PC-9 (cell line): ENCODE measurements around the gene KATNBL1. TPM values are rescaled to one million over a fixed set of nuclear protein-coding genes. Genes with fewer than 3 reads are reported as not detected.

Experiments
- BruUV-seq: library from RNA; stranded (reverse); fragments of 400-500 nt; replicated peaks from 2 replicates; lab custom pipeline; 2021; lab: Mats Ljungman, UMichigan
- CTCF ChIA-PET: fragments of 300-600 bp; sonication (Branson Sonifier 250); formaldehyde crosslinking; loops from one replicate; lab custom pipeline; 2022; ENCODE audit warnings: antibody characterized with exemption; lab: Charles Lee
- POLR2A ChIA-PET: fragments of 300-600 bp; sonication (Branson Sonifier 250); formaldehyde crosslinking; loops from one replicate; lab custom pipeline; 2022; ENCODE audit warnings: antibody characterized with exemption; ENCODE audit not compliant: unreplicated experiment; lab: Charles Lee
- DNase-seq, 2 experiments: peaks; one replicate each; pipeline versions ENCODE4 v3.0.0 to v3.0.0-alpha.2; 2015 to 2022; ENCODE audit warnings: mixed read lengths in 1 of 2
- H2AFZ ChIP-seq: fragments of 200-600 bp; sonication (generic); 2 replicates; pipeline ENCODE4 v1.8.1; 2017; ENCODE audit warnings: antibody characterized with exemption
- H3F3A ChIP-seq: fragments of 200-600 bp; sonication (generic); 2 replicates; pipeline ENCODE4 v1.8.1; 2017; ENCODE audit warnings: antibody characterized with exemption, mild to moderate bottlenecking, low read depth; ENCODE audit not compliant: insufficient read depth
- H3K27ac ChIP-seq: fragments of 200-600 bp; sonication (generic); 2 replicates; pipeline ENCODE4 v1.6.1; 2016; ENCODE audit warnings: mixed run types
- H3K27me3 ChIP-seq: fragments of 200-600 bp; sonication (generic); 2 replicates; pipeline ENCODE4 v1.6.1; 2016; ENCODE audit warnings: low read depth, mixed run types; ENCODE audit not compliant: insufficient read depth
- H3K36me3 ChIP-seq: fragments of 200-600 bp; sonication (generic); 2 replicates; pipeline ENCODE4 v1.6.1; 2016; ENCODE audit warnings: low read depth, mixed run types
- H3K4me1 ChIP-seq: fragments of 200-600 bp; sonication (generic); replicated peaks from 2 replicates; pipeline ENCODE4 v1.6.1; 2016; ENCODE audit warnings: mixed run types; ENCODE audit not compliant: insufficient read depth
- H3K4me2 ChIP-seq: fragments of 200-600 bp; sonication (generic); 2 replicates; pipeline ENCODE4 v1.6.1; 2017; ENCODE audit warnings: mixed run types
- H3K4me3 ChIP-seq: fragments of 200-600 bp; sonication (generic); 2 replicates; pipeline ENCODE4 v1.6.1; 2016; ENCODE audit warnings: mixed run types
- H3K79me2 ChIP-seq: fragments of 200-600 bp; sonication (generic); 2 replicates; pipeline ENCODE4 v1.6.1; 2017; ENCODE audit warnings: low read depth, mixed run types
- H3K9me2 ChIP-seq: fragments of 200-600 bp; sonication (generic); 2 replicates; pipeline ENCODE4 v1.8.1; 2017; ENCODE audit warnings: mild to moderate bottlenecking; ENCODE audit not compliant: insufficient read depth
- H3K9me3 ChIP-seq: fragments of 200-600 bp; sonication (generic); 2 replicates; pipeline ENCODE4 v1.8.1; 2016; ENCODE audit warnings: low read depth; ENCODE audit not compliant: insufficient read depth
- H4K20me1 ChIP-seq: fragments of 200-600 bp; sonication (generic); 2 replicates; pipeline ENCODE4 v1.8.1; 2017; ENCODE audit not compliant: insufficient read depth
- EZH2 ChIP-seq: fragments of 200-600 bp; sonication (generic); IDR thresholded peaks from 2 replicates; pipeline ENCODE4 v1.8.0; 2017; ENCODE audit warnings: antibody characterized with exemption, low read depth
- intact Hi-C: fragments of 100-400 bp; cut with micrococcal nuclease; formaldehyde crosslinking; loops from one replicate; pipeline ENCODE4 v1.10.0; 2022; ENCODE audit not compliant: unreplicated experiment
- total RNA-seq: library from RNA; stranded (reverse); gene quantifications from 2 replicates; pipeline ENCODE4 v1.2.3, GENCODE V29; 2021
- TF ChIP-seq, protein P1 (sequence below): fragments of 200-600 bp; sonication (generic); conservative IDR thresholded peaks from 2 replicates; pipeline ENCODE4 v1.6.1; 2017; ENCODE audit warnings: mixed run types, antibody characterized with exemption, mild to moderate bottlenecking, moderate library complexity

Gene KATNBL1
- total RNA-seq, 1 experiment from 2014 or later: 40.7 TPM

DNA sequence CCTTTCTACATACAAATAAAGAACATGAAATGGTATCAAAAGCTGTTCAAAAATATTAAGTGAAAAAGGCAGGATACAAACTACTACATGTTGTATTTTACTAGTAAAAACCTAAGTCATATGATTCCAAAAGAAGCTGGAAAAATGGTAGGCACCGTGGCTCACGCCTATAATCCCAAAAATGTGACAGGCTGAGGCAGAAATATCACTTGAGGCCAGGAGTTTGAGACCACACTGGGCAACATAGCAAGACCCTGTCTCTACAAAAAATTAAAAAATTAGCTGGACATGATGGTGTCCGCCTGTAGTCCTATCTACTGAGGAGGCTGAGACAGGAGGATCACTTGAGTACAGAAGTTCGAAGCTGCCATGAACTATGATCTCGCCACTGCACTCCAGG lies 110.0 kb downstream of the KATNBL1 start:
- intact Hi-C loops: loop anchor here (2.0 to 10.0 kb wide), 3 partner anchors 111 to 825 kb away; partner anchors contain the start of genes KATNBL1 and SLC12A6
- H3K4me2 ChIP-seq: no peak overlapping the region; the same call in 1 of the 2 replicates
- CTCF ChIA-PET: no interaction called here

More for the DNA sequence above, 110.0 kb downstream of the KATNBL1 start:
- H3K27ac ChIP-seq: no peak overlapping the region
- no TSS peak for BruUV-seq
- peaks cover 43% of the 10 kb centered on the region for H3K79me2 ChIP-seq
- TF ChIP-seq EZH2: no peak
- TF ChIP-seq, protein P1, sequence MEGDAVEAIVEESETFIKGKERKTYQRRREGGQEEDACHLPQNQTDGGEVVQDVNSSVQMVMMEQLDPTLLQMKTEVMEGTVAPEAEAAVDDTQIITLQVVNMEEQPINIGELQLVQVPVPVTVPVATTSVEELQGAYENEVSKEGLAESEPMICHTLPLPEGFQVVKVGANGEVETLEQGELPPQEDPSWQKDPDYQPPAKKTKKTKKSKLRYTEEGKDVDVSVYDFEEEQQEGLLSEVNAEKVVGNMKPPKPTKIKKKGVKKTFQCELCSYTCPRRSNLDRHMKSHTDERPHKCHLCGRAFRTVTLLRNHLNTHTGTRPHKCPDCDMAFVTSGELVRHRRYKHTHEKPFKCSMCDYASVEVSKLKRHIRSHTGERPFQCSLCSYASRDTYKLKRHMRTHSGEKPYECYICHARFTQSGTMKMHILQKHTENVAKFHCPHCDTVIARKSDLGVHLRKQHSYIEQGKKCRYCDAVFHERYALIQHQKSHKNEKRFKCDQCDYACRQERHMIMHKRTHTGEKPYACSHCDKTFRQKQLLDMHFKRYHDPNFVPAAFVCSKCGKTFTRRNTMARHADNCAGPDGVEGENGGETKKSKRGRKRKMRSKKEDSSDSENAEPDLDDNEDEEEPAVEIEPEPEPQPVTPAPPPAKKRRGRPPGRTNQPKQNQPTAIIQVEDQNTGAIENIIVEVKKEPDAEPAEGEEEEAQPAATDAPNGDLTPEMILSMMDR: no peak
- no peak overlapping the region for H2AFZ ChIP-seq
- H3K9me3 ChIP-seq: no peaks in the 10 kb centered on the region
- H4K20me1 ChIP-seq: no peaks in the 10 kb centered on the region
- H3K36me3 ChIP-seq: no peaks in the 10 kb centered on the region
- no peaks in the 10 kb centered on the region for H3K9me2 ChIP-seq
- no peak overlapping the region for H3K4me3 ChIP-seq
- POLR2A ChIA-PET: no interaction called here
- H3F3A ChIP-seq: no peaks in the 10 kb centered on the region
- H3K4me1 ChIP-seq: peaks cover 19% of the 10 kb centered on the region
- no peak for DNase-seq
- H3K27me3 ChIP-seq: no peaks in the 10 kb centered on the region

Other genes with a start within 250 kb of the KATNBL1 start
- gene CHRM5, start 241.6 kb downstream of the KATNBL1 start, total RNA-seq: not detected in 2 replicates
- 8.7 and 11.3 TPM in 2 replicates for gene AVEN, start 170.9 kb downstream of the KATNBL1 start, total RNA-seq
- gene EMC7, start 108.2 kb downstream of the KATNBL1 start, total RNA-seq: 33.9 and 34.3 TPM in 2 replicates
- gene PGBD4, start 108.0 kb downstream of the KATNBL1 start, total RNA-seq: 1.8 and 2.0 TPM in 2 replicates
- gene EMC4, start 14.9 kb upstream of the KATNBL1 start, total RNA-seq: 112 and 114 TPM in 2 replicates
- 27.5 and 28.3 TPM in 2 replicates for gene SLC12A6, start 127.7 kb upstream of the KATNBL1 start, total RNA-seq
- 109 and 162 TPM in 2 replicates for gene NOP10, start 133.0 kb upstream of the KATNBL1 start, total RNA-seq
- not detected in 2 replicates for gene NUTM1, start 133.2 kb upstream of the KATNBL1 start, total RNA-seq
- 46.8 and 67.0 TPM in 2 replicates for gene LPCAT4, start 157.1 kb upstream of the KATNBL1 start, total RNA-seq
- 50.7 and 60.7 TPM in 2 replicates for gene GOLGA8A, start 227.7 kb upstream of the KATNBL1 start, total RNA-seq